Endothelial cell of umbilical vein (primary cell): ENCODE measurements around the gene USH2A.

Source experiments
- CTCF ChIP-seq, 2 donors: IDR thresholded peaks; 1 replicate in 1 of 2; 2 replicates in 1 of 2; pipeline ENCODE4 v1.5.1; 2011; ENCODE audit warnings: low read length in 2 of 2, mild to moderate bottlenecking in 2 of 2, moderate library complexity in 2 of 2, control low read depth in 1 of 2, inconsistent platforms in 1 of 2, low read depth in 1 of 2; ENCODE audit not compliant: insufficient read depth in 1 of 2; ENCODE audit errors: extremely low read depth in 1 of 2
- EZH2 ChIP-seq: IDR thresholded peaks from 2 replicates; pipeline ENCODE4 v1.6.1; 2012; ENCODE audit warnings: borderline replicate concordance, low read depth, mild to moderate bottlenecking, moderate library complexity, low read length, inconsistent platforms; ENCODE audit not compliant: severe bottlenecking
- FOS ChIP-seq: IDR thresholded peaks from 2 replicates; pipeline ENCODE4 v1.6.1; 2011; ENCODE audit warnings: mild to moderate bottlenecking, low read length, moderate library complexity, borderline replicate concordance; ENCODE audit not compliant: insufficient read depth
- GATA2 ChIP-seq: IDR thresholded peaks from 2 replicates; pipeline ENCODE4 v1.7.0; 2011; ENCODE audit warnings: low read depth, mild to moderate bottlenecking, moderate library complexity, mixed read lengths, low read length; ENCODE audit not compliant: insufficient read length, insufficient read depth
- MAX ChIP-seq: IDR thresholded peaks from 2 replicates; pipeline ENCODE4 v1.6.1; 2011; ENCODE audit not compliant: insufficient read depth, insufficient read length
- POLR2A ChIP-seq: IDR thresholded peaks from 2 replicates; pipeline ENCODE4 v1.6.1; 2012; ENCODE audit warnings: low read depth, mild to moderate bottlenecking, control low read depth, low read length
- POLR2AphosphoS5 ChIP-seq: IDR thresholded peaks from 2 replicates; pipeline ENCODE4 v1.6.1; 2012; ENCODE audit warnings: low read depth, mild to moderate bottlenecking, control low read depth, low read length, moderate library complexity; ENCODE audit not compliant: insufficient read depth

GRCh38 chr1:215833941-215834729 lies 589.1 kb downstream of the USH2A start:
- TF ChIP-seq CTCF (IDR thresholded peaks at IDR 0.05; ENCODE audit: extremely low read depth in 1 of 2, insufficient read depth in 1 of 2, low read depth in 1 of 2, low read length in 2 of 2) (no peak), EZH2 (no peak), MAX (no peak), POLR2A (no peak), GATA2 (no peak), POLR2AphosphoS5 (no peak), FOS (no peak)
